Transverse colon (tissue), 4 donors: ENCODE data around the gene ZNF341. TPM values are rescaled to one million over a fixed set of nuclear protein-coding genes. Genes with fewer than 3 reads are reported as not detected.

Experiments
- DNase-seq: peaks from one replicate; pipeline ENCODE4 v3.0.0-alpha.2; 2019
- H3K27ac ChIP-seq, 4 donors: fragments of 200-600 bp; sonication (generic); 2 replicates each; pipeline ENCODE4 v1.5.1; 2016 to 2018; ENCODE audit warnings: inconsistent platforms in 4 of 4
- H3K27me3 ChIP-seq: fragments of 200-600 bp; sonication (generic); 2 replicates; pipeline ENCODE4 v1.5.1; 2017; ENCODE audit warnings: inconsistent platforms
- H3K36me3 ChIP-seq, 4 donors: fragments of 200-600 bp; sonication (generic); 2 replicates each; pipeline ENCODE4 v1.5.1; 2017 to 2019; ENCODE audit warnings: inconsistent platforms in 4 of 4
- H3K4me1 ChIP-seq, 4 donors: fragments of 200-600 bp; sonication (generic); 2 replicates each; pipeline ENCODE4 v1.5.1; 2017 to 2020; ENCODE audit warnings: inconsistent platforms in 4 of 4
- H3K4me3 ChIP-seq, 4 donors: fragments of 200-600 bp; sonication (generic); 1 replicate in 1 of 4; 2 replicates in 3 of 4; pipeline versions ENCODE4 v1.5.1 to v1.6.1; 2017 to 2019; ENCODE audit warnings: inconsistent platforms in 4 of 4
- H3K9me3 ChIP-seq, 2 donors: fragments of 200-600 bp; sonication (generic); 2 replicates each; pipeline ENCODE4 v1.5.1; 2017 to 2019; ENCODE audit warnings: inconsistent platforms in 2 of 2
- EP300 ChIP-seq: sonication (generic); formaldehyde crosslinking; IDR thresholded peaks from one replicate; pipeline ENCODE4 v1.6.1; 2017; ENCODE audit warnings: antibody characterized with exemption, low read depth
- POLR2A ChIP-seq: fragments of 450-650 bp; IDR thresholded peaks from one replicate; pipeline ENCODE4 v1.6.1; 2016; ENCODE audit warnings: antibody characterized with exemption, mild to moderate bottlenecking, moderate library complexity
- POLR2AphosphoS5 ChIP-seq, 3 donors: sonication (generic); formaldehyde crosslinking; IDR thresholded peaks; one replicate each; pipeline ENCODE4 v1.6.1; 2016; ENCODE audit warnings: antibody characterized with exemption in 3 of 3
- WGBS, 2 donors: methylation state at CpG; one replicate each; pipeline ENCODE4 v1.1.5; 2018; ENCODE audit warnings: low coverage in 1 of 2; 5-methylcytosine and 5-hydroxymethylcytosine counted together
- in situ Hi-C, 4 donors: fragments of 200-750 bp; cut with MboI; loops; one replicate each; pipeline versions ENCODE4 v1.15.0 to v1.15.1; 2017; ENCODE audit warnings: low sequenced_read_pairs in 3 of 4, low pct_ligation_motif_present in 1 of 4, low pct_unique_long_range_greater_than_20kb in 1 of 4
- intact Hi-C: fragments of 100-400 bp; cut with DNase I; formaldehyde crosslinking; loops from one replicate; pipeline ENCODE4 v1.15.1; 2023; ENCODE audit warnings: low total_unique reads
- total RNA-seq, 4 donors: library from RNA; depleted of rRNA; stranded (reverse); fragments of >200 nt; gene quantifications; one replicate each; pipeline ENCODE4 v1.1.0, GENCODE V29; 2016
- TF ChIP-seq, protein P1 (sequence below), 5 experiments: fragments of 200-600 bp in 3 of 5; fragments of 450-650 bp in 2 of 5; sonication (generic) in 3 of 5; IDR thresholded peaks; 1 replicate in 2 of 5; 2 replicates in 3 of 5; pipeline ENCODE4 v1.5.1; 2016 to 2017; ENCODE audit warnings: antibody characterized with exemption in 5 of 5, inconsistent platforms in 3 of 5, mild to moderate bottlenecking in 2 of 5, moderate library complexity in 1 of 5

The ZNF341 gene
- total RNA-seq, 4 donors from 2014 or later = 3.8 to 7.2 (median 7.1) TPM

DNA sequence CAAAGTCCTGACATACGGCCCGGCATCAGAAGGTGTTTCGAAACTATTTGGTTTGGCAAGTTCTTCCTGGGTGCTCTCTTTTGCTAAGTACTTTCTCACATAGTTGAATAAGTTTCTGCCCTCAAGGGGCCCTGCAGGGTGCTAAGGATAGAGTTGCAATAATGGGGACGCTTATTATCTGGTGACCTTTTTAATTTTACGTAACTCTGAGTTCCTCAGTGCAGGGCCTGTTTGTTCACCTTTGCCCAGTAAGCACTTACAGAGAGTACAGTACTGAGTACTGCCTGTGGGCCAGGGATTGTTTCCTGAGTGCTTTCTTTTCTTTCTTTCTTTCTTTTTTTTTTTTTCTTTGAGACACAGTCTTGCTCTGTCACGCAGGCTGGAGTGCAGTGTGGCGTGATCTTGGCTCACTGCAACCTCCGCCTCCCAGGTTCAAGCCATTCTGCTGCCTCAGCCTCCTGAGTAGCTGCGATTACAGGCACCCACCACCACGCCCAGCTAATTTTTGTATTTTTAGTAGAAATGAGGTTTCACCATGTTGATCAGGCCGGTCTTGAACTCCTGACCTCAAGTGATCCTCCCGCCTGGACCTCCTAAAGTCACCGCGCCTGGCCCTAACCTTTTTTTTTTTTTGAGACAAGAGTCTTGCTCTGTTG is 7.2 kb upstream of the ZNF341 start:
- no peak for TF ChIP-seq EP300
- TF ChIP-seq POLR2A = no peak
- no peak for TF ChIP-seq POLR2AphosphoS5 (IDR thresholded peaks at IDR 0.05)
- no peak overlapping the region for H3K4me3 ChIP-seq
- H3K9me3 ChIP-seq = no peaks in the 10 kb centered on the region
- DNase-seq = no peak
- in situ Hi-C loops (no loop called here), intact Hi-C loops (no loop called here)
- no peak overlapping the region for H3K27ac ChIP-seq
- H3K4me1 ChIP-seq = peaks cover 0 to 5% (median 2%) of the 10 kb centered on the region in 4 donors
- H3K36me3 ChIP-seq = no peaks in the 10 kb centered on the region
- H3K27me3 ChIP-seq = no peaks in the 10 kb centered on the region
- WGBS, 2 donors = 63 to 81% methylated on average over 4 to 14 of the region's 14 CpGs

DNA sequence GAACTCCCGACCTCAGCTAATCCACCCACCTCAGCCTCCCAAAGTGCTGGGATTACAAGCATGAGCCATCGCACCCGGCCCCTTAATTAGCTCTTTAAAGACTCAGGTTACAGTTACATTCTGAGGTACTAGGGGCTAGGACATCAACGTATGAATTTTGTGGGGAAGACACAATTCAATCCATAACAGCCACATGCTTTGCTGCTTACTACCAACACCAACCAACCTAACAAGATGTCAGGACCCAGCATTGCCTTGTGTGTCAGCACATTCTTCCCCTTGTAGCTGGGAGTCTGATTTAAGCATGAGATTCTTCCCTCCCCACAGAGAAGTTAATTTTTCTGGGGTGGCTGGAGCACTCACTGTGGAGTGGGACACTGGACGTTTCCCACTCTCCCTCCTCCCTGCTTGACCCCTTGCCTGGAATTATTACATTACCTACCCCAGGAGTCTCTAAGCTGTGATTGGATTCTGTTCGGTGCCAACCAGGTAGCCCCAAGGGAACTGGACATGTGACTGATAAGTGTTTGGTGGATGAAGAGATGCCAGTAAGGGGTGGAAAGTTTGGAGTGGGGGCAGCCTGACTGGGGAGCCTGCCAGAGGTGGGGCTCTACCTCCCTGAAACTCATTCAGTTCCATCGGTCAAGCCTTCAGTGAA is 6.1 kb upstream of the ZNF341 start:
- intact Hi-C loops = no loop called here
- Histone ChIP-seq H3K27me3 (no peaks in the 10 kb centered on the region), H3K4me3 (no peak overlapping the region), H3K27ac (no peak overlapping the region), H3K36me3 (no peaks in the 10 kb centered on the region), H3K4me1 (peaks cover 0 to 1% (median 0%) of the 10 kb centered on the region in 4 donors), H3K9me3 (no peaks in the 10 kb centered on the region)
- in situ Hi-C loops = no loop called here
- TF ChIP-seq POLR2AphosphoS5 (IDR thresholded peaks at IDR 0.05) (no peak), EP300 (no peak), POLR2A (no peak)
- TF ChIP-seq, protein P1, sequence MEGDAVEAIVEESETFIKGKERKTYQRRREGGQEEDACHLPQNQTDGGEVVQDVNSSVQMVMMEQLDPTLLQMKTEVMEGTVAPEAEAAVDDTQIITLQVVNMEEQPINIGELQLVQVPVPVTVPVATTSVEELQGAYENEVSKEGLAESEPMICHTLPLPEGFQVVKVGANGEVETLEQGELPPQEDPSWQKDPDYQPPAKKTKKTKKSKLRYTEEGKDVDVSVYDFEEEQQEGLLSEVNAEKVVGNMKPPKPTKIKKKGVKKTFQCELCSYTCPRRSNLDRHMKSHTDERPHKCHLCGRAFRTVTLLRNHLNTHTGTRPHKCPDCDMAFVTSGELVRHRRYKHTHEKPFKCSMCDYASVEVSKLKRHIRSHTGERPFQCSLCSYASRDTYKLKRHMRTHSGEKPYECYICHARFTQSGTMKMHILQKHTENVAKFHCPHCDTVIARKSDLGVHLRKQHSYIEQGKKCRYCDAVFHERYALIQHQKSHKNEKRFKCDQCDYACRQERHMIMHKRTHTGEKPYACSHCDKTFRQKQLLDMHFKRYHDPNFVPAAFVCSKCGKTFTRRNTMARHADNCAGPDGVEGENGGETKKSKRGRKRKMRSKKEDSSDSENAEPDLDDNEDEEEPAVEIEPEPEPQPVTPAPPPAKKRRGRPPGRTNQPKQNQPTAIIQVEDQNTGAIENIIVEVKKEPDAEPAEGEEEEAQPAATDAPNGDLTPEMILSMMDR (IDR thresholded peaks at IDR 0.05) = no peak
- no peak for DNase-seq
- 33 to 83% methylated on average over 1 to 7 of the region's 7 CpGs for WGBS, 2 donors

DNA sequence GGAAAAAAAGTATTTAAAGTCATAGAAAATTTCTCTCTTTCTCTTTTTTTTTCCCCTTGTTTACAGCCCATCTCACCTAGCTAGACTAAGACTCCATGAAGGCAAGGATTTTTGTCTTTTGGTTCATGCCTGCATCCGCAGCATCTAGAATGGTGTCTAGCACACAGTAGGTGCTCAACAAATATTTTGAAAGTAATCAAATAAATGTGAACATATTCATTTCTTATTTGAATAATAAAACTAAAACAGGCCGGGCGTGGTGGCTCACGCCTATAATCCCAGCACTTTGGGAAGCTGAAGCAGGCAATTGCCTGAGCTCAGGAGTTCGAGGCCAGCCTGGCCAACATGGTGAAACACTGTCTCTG is 4.7 kb upstream of the ZNF341 start:
- no peaks in the 10 kb centered on the region for H3K36me3 ChIP-seq
- 75 to 83% methylated on average over 5 of the region's 5 CpGs for WGBS, 2 donors
- in situ Hi-C loops (no loop called here), intact Hi-C loops (no loop called here)
- no peaks in the 10 kb centered on the region for H3K9me3 ChIP-seq
- no peaks in the 10 kb centered on the region for H3K27me3 ChIP-seq
- H3K4me3 ChIP-seq = no peak overlapping the region
- no peak overlapping the region for H3K27ac ChIP-seq
- DNase-seq = no peak
- TF ChIP-seq, protein P1 (IDR thresholded peaks at IDR 0.05) = no peak
- no peak for TF ChIP-seq POLR2AphosphoS5 (IDR thresholded peaks at IDR 0.05)
- no peak for TF ChIP-seq EP300
- TF ChIP-seq POLR2A = no peak
- H3K4me1 ChIP-seq = peaks cover 0 to 7% (median 3%) of the 10 kb centered on the region in 4 donors

DNA sequence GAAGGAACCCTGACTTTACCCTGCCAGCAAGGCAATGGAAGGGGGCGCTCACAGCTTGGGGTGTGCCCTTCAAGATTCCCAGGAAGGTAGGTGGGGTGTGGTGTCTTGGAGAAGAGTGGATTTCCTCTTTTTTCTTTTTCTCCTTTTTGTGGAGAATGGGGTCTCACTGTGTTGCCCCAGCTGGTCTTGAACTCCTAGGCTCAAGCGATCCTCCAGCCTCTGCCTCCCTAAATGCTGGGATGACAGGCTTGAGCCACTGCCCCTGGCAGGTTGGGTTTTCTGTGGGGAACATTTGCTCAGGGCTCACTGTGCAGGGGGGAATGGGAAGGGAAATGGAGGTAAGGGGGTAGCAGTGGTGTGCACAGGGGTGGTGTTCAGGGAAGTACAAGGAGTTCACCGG is 4.0 kb upstream of the ZNF341 start:
- no peak overlapping the region for H3K27ac ChIP-seq
- no peak overlapping the region for H3K4me3 ChIP-seq
- H3K27me3 ChIP-seq = no peaks in the 10 kb centered on the region
- 86 to 88% methylated on average over 2 to 3 of the region's 3 CpGs for WGBS, 2 donors
- H3K36me3 ChIP-seq = no peaks in the 10 kb centered on the region
- H3K9me3 ChIP-seq = no peaks in the 10 kb centered on the region
- no peak for DNase-seq
- TF ChIP-seq, protein P1 (IDR thresholded peaks at IDR 0.05) = no peak
- H3K4me1 ChIP-seq = peaks cover 2 to 13% (median 7%) of the 10 kb centered on the region in 4 donors
- in situ Hi-C loops = no loop called here
- intact Hi-C loops = no loop called here
